H1 (cell line): ENCODE data around the gene CYP2S1. TPM values are rescaled to one million over a fixed set of nuclear protein-coding genes. Genes with fewer than 3 reads are reported as not detected.

Source experiments
- CTCF ChIA-PET: fragments of 300-600 bp; sonication (Branson Sonifier 250); formaldehyde crosslinking; loops from one replicate; lab custom pipeline; 2021; ENCODE audit not compliant: partially characterized antibody; lab: Charles Lee
- POLR2A ChIA-PET: fragments of 300-600 bp; sonication (Branson Sonifier 250); formaldehyde crosslinking; loops from one replicate; lab custom pipeline; 2021; ENCODE audit warnings: inconsistent platforms; ENCODE audit not compliant: partially characterized antibody; lab: Charles Lee
- DNase-seq, 2 experiments: peaks; one replicate each; pipeline versions ENCODE4 v3.0.0 to v3.0.0-alpha.2; 2010 to 2022; ENCODE audit warnings: low spot score in 2 of 2, low read depth in 1 of 2, mixed read lengths in 1 of 2
- FAIRE-seq: peaks from 2 replicates; lab custom pipeline; 2011; peaks lifted over from hg19 to GRCh38; lab: Jason Lieb, UNC
- H2AFZ ChIP-seq: 2 replicates; pipeline ENCODE4 v1.8.1; 2012; ENCODE audit warnings: low read length, inconsistent platforms
- H2AK5ac ChIP-seq: 2 replicates; pipeline ENCODE4 v1.6.1; 2013; ENCODE audit warnings: low read depth, low read length
- H2BK120ac ChIP-seq: replicated peaks from 2 replicates; pipeline ENCODE3; 2013; ENCODE audit warnings: low read depth, low read length, inconsistent platforms
- H2BK12ac ChIP-seq: 2 replicates; pipeline ENCODE4 v1.6.1; 2013; ENCODE audit warnings: low read depth, low read length
- H2BK15ac ChIP-seq: 2 replicates; pipeline ENCODE4 v1.6.1; 2013; ENCODE audit warnings: low read length
- H2BK20ac ChIP-seq: 2 replicates; pipeline ENCODE4 v1.6.1; 2013; ENCODE audit warnings: low read length
- H2BK5ac ChIP-seq: 2 replicates; pipeline ENCODE4 v1.6.1; 2013; ENCODE audit warnings: low read depth, low read length
- H3K14ac ChIP-seq: 2 replicates; pipeline ENCODE4 v1.6.1; 2013; ENCODE audit warnings: inconsistent platforms; ENCODE audit not compliant: insufficient read length
- H3K18ac ChIP-seq: 2 replicates; pipeline ENCODE4 v1.6.1; 2013; ENCODE audit warnings: low read length; ENCODE audit errors: extremely low read depth
- H3K23ac ChIP-seq: 2 replicates; pipeline ENCODE4 v1.6.1; 2013; ENCODE audit warnings: inconsistent platforms; ENCODE audit not compliant: insufficient read length
- H3K23me2 ChIP-seq: 2 replicates; pipeline ENCODE4 v1.6.1; 2013; ENCODE audit warnings: low read depth, low read length
- H3K27ac ChIP-seq: 2 replicates; pipeline ENCODE4 v1.6.1; 2011; ENCODE audit warnings: low read depth, low read length, inconsistent platforms
- H3K27me3 ChIP-seq, 4 experiments: replicated peaks in 1 of 4; 1 replicate in 1 of 4; 2 replicates in 3 of 4; pipeline versions ENCODE4 v1.6.1 to v1.8.1; 2011 to 2013; ENCODE audit warnings: low read length in 3 of 4, mild to moderate bottlenecking in 3 of 4, inconsistent platforms in 2 of 4, mixed read lengths in 2 of 4, moderate library complexity in 1 of 4; ENCODE audit not compliant: control insufficient read depth in 3 of 4, insufficient read depth in 3 of 4; ENCODE audit errors: extremely low read depth in 1 of 4
- H3K36me3 ChIP-seq, 4 experiments: 2 replicates each; pipeline versions ENCODE4 v1.6.1 to v1.8.1; 2011 to 2013; ENCODE audit warnings: mild to moderate bottlenecking in 4 of 4, low read length in 3 of 4, moderate library complexity in 2 of 4, control low read depth in 1 of 4, inconsistent platforms in 1 of 4; ENCODE audit not compliant: insufficient read depth in 4 of 4, control insufficient read depth in 2 of 4
- H3K4ac ChIP-seq: replicated peaks from 2 replicates; pipeline ENCODE3; 2013; ENCODE audit warnings: low read length, low read depth, mixed read lengths, inconsistent platforms; ENCODE audit not compliant: insufficient read length
- H3K4me1 ChIP-seq, 4 experiments: replicated peaks in 1 of 4; 1 replicate in 1 of 4; 2 replicates in 3 of 4; pipeline versions ENCODE4 v1.6.1 to v1.8.1; 2011 to 2013; ENCODE audit warnings: low read length in 3 of 4, inconsistent platforms in 2 of 4, mixed read lengths in 1 of 4; ENCODE audit not compliant: insufficient read depth in 4 of 4, control insufficient read depth in 3 of 4
- H3K4me2 ChIP-seq, 2 experiments: 2 replicates each; pipeline versions ENCODE4 v1.6.1 to v1.8.1; 2011 to 2013; ENCODE audit warnings: low read depth in 2 of 2, low read length in 2 of 2, control low read depth in 1 of 2, inconsistent platforms in 1 of 2, mild to moderate bottlenecking in 1 of 2; ENCODE audit not compliant: insufficient read depth in 1 of 2
- H3K4me3 ChIP-seq, 4 experiments: fragments of 200-600, 300-600 bp in 1 of 4; sonication (generic), shearing (Covaris generic), sonication (Bioruptor Twin) in 1 of 4; 2 replicates each; pipeline versions ENCODE4 v1.5.1 to v1.8.1; 2011 to 2016; ENCODE audit warnings: low read length in 4 of 4, low read depth in 3 of 4, control low read depth in 2 of 4, inconsistent platforms in 2 of 4, mild to moderate bottlenecking in 2 of 4, mixed read lengths in 1 of 4, moderate library complexity in 1 of 4; ENCODE audit not compliant: insufficient read depth in 2 of 4; ENCODE audit errors: extremely low read depth in 1 of 4
- H3K56ac ChIP-seq: replicated peaks from 2 replicates; pipeline ENCODE3; 2013; ENCODE audit warnings: low read depth, mild to moderate bottlenecking, mixed read lengths, low read length, inconsistent platforms; ENCODE audit not compliant: insufficient read length
- H3K79me1 ChIP-seq: 2 replicates; pipeline ENCODE4 v1.6.1; 2013; ENCODE audit warnings: low read depth, low read length, control low read depth
- H3K79me2 ChIP-seq, 2 experiments: 2 replicates each; pipeline versions ENCODE4 v1.6.1 to v1.8.1; 2012 to 2013; ENCODE audit warnings: low read length in 2 of 2, mild to moderate bottlenecking in 2 of 2, inconsistent platforms in 1 of 2; ENCODE audit not compliant: insufficient read depth in 2 of 2, control insufficient read depth in 1 of 2
- H3K9ac ChIP-seq, 4 experiments: replicated peaks in 1 of 4; 1 replicate in 1 of 4; 2 replicates in 3 of 4; pipeline versions ENCODE4 v1.6.1 to v1.8.1; 2011 to 2013; ENCODE audit warnings: low read depth in 3 of 4, low read length in 3 of 4, control low read depth in 2 of 4, mild to moderate bottlenecking in 2 of 4, moderate library complexity in 2 of 4, inconsistent platforms in 1 of 4; ENCODE audit errors: extremely low read depth in 1 of 4
- H3K9me3 ChIP-seq, 2 experiments: 2 replicates each; pipeline versions ENCODE4 v1.6.1 to v1.8.1; 2012 to 2013; ENCODE audit warnings: mild to moderate bottlenecking in 2 of 2, moderate library complexity in 2 of 2, control low read depth in 1 of 2, inconsistent platforms in 1 of 2, low read depth in 1 of 2, low read length in 1 of 2, mixed read lengths in 1 of 2; ENCODE audit not compliant: insufficient read depth in 2 of 2
- H4K20me1 ChIP-seq, 2 experiments: replicated peaks in 1 of 2; 2 replicates each; pipeline versions ENCODE3 to v1.8.1; 2011 to 2013; ENCODE audit warnings: inconsistent platforms in 2 of 2, low read length in 2 of 2, mild to moderate bottlenecking in 1 of 2; ENCODE audit not compliant: insufficient read depth in 2 of 2, control insufficient read depth in 1 of 2
- H4K5ac ChIP-seq: 2 replicates; pipeline ENCODE4 v1.6.1; 2013; ENCODE audit warnings: low read length, low read depth, mixed read lengths, inconsistent platforms; ENCODE audit not compliant: insufficient read length
- H4K8ac ChIP-seq: 2 replicates; pipeline ENCODE4 v1.8.0; 2013; ENCODE audit warnings: mild to moderate bottlenecking, moderate library complexity, low read length, inconsistent platforms; ENCODE audit not compliant: insufficient read depth; ENCODE audit errors: extremely low read depth
- H4K91ac ChIP-seq: replicated peaks from 2 replicates; pipeline ENCODE3; 2013; ENCODE audit warnings: low read length, mixed read lengths, inconsistent platforms; ENCODE audit not compliant: insufficient read length
- CTBP2 ChIP-seq: IDR thresholded peaks from 2 replicates; pipeline ENCODE4 v1.7.0; 2011; ENCODE audit warnings: borderline replicate concordance, mild to moderate bottlenecking, moderate library complexity, mixed read lengths, low read length; ENCODE audit not compliant: insufficient read depth, insufficient read length
- MAFK ChIP-seq: IDR thresholded peaks from 2 replicates; pipeline ENCODE4 v1.6.1; 2012; ENCODE audit warnings: low read depth, mild to moderate bottlenecking, improper control_type of control experiment, low read length
- WGBS, 2 experiments: shearing (Covaris generic) in 1 of 2; methylation state at CpG; one replicate each; pipeline versions ENCODE4 v1.1.6 to v1.1.7; 2013 to 2015; ENCODE audit warnings: low lambda C conversion rate in 2 of 2, mixed read lengths in 2 of 2, inconsistent platforms in 1 of 2, low coverage in 1 of 2, missing lambda C conversion rate in 1 of 2; ENCODE audit not compliant: insufficient replicate concordance in 2 of 2, insufficient coverage in 1 of 2, insufficient read length in 1 of 2; ENCODE audit errors: extremely low coverage in 1 of 2, missing lambda C conversion rate in 1 of 2; 5-methylcytosine and 5-hydroxymethylcytosine counted together
- polyA plus RNA-seq, 7 experiments: library from polyadenylated mRNA; depleted of rRNA in 3 of 7; stranded (reverse) in 5 of 7; unstranded in 2 of 7; fragments of >200 nt in 5 of 7; fragments of 200-250 nt in 2 of 7; gene quantifications; 1 replicate in 5 of 7; 2 replicates in 1 of 7; 4 replicates in 1 of 7; pipeline versions ENCODE4 v1.2.1 to v1.2.3, GENCODE V29; 2011 to 2013; ENCODE audit warnings: missing spikeins in 2 of 7, mixed read lengths in 2 of 7
- total RNA-seq: library from RNA; stranded (reverse); fragmentation: NEBNext Ultra II Directional; extraction: Animal tissue kit (Norgen Biotek cat#: 25700); gene quantifications from 2 replicates; pipeline ENCODE4 v1.2.1, GENCODE V29; 2021

Gene CYP2S1
- total and polyA plus RNA-seq, 2 of the 8 experiments (the other 6 are each of a cell fraction or from before 2014, with no cell fraction given) = 97.9 to 245 TPM

DNA sequence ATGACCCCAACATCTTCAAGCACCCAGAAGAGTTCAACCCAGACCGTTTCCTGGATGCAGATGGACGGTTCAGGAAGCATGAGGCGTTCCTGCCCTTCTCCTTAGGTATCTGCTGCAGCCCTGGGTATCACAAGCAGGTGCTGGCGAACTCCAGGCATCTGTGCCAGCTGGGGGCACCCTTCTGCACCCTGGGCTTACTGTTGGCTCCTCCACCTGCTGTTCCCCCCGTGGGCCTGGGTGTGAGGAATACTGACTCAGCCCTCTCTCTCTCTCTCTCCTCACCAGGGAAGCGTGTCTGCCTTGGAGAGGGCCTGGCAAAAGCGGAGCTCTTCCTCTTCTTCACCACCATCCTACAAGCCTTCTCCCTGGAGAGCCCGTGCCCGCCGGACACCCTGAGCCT lies 13.0 kb downstream of the CYP2S1 start:
- no peak overlapping the region for H2BK120ac ChIP-seq
- no peak overlapping the region for H3K4me3 ChIP-seq
- no peaks in the 10 kb centered on the region for H3K27me3 ChIP-seq
- no peak overlapping the region for H3K18ac ChIP-seq
- H2BK12ac ChIP-seq = no peak overlapping the region
- ChIA-PET CTCF (interaction anchor here (0.6 to 8.2 kb wide), 11 partner anchors 12 to 677 kb away, joined by 3 to 89 read pairs (median 3); partner anchors contain the start of gene HNRNPUL1), POLR2A (interaction anchor here (0.6 to 6.9 kb wide), 8 partner anchors 9 to 102 kb away, joined by 3 to 67 read pairs (median 4); partner anchors contain the start of genes AXL and HNRNPUL1)
- H3K79me2 ChIP-seq = no peaks in the 10 kb centered on the region; a peak in 1 of 4 replicates
- H3K56ac ChIP-seq = no peak overlapping the region
- H2AK5ac ChIP-seq = no peak overlapping the region
- no peak overlapping the region for H4K5ac ChIP-seq
- no peak overlapping the region; the same call in 1 of the 2 replicates for H3K27ac ChIP-seq
- no peak overlapping the region for H2BK5ac ChIP-seq
- H4K20me1 ChIP-seq = peaks cover 3 to 17% of the 10 kb centered on the region in 2 experiments
- no peak overlapping the region for H3K4ac ChIP-seq
- peaks cover 30 to 65% (median 47%) of the 10 kb centered on the region in 4 experiments for H3K36me3 ChIP-seq
- no peak overlapping the region for H3K9ac ChIP-seq
- no peak for FAIRE-seq
- no peaks in the 10 kb centered on the region for H3K4me1 ChIP-seq
- WGBS, 2 experiments = 93% methylated on average over 10 of the region's 10 CpGs; no CpG with 5 or more reads in 1 of the 2 experiments
- no peak overlapping the region; the same call in 1 of the 2 replicates for H4K8ac ChIP-seq
- H3K14ac ChIP-seq = no peak overlapping the region
- H2AFZ ChIP-seq = no peak overlapping the region
- H3K9me3 ChIP-seq = no peaks in the 10 kb centered on the region
- no peak overlapping the region for H2BK20ac ChIP-seq
- no peak overlapping the region for H3K4me2 ChIP-seq
- H3K23ac ChIP-seq = no peak overlapping the region
- TF ChIP-seq CTBP2 = no peak
- TF ChIP-seq MAFK = no peak
- TF ChIP-seq, all 59 proteins: peak for 0
- H4K91ac ChIP-seq = no peak overlapping the region
- DNase-seq = no peak
- H2BK15ac ChIP-seq = no peak overlapping the region
- H3K79me1 ChIP-seq = no peaks in the 10 kb centered on the region; the same call in 1 of the 2 replicates
- H3K23me2 ChIP-seq = no peaks in the 10 kb centered on the region
